ENCODE results near the gene AOPEP. TPM values are rescaled to one million over a fixed set of nuclear protein-coding genes. Genes with fewer than 3 reads are reported as not detected.

AOPEP gene
- total and polyA plus RNA-seq, 12 donors: 110 to 250 (median 161) TPM

DNA sequence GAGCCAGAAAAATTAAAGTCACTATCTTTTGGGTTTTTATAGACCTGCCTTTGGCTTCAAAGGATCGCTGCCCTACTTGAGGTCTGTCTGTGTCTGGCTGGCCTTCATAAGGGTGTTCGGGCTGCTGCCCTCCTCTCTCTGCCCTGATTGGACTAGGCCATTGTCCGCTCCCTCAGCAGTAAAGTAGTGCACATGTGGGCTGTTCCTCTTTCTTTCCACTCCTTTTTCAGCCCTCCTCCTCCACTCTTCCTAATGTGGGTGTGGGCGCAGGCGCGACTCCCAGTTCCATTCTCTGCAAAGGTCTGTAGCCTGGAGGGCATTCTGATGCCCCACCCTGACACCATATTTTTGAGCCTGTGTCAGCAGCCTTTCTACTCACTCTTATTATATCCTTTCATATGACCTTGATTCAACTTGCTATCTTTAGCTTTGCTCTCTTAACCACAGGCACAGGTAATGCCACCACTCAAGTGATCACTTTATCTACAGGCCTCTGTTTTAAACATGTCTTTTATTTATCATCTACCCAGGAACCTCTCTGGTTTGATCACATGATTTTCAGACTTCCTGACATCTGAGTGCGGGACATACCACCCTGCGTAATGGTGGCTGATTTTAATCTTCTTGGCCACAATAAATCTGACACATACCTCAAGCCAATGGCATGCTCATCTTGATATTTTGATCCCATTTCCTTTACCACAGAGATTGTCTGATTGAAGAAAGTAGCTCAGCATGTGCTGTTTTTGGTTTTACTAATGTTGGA lies 144.5 kb downstream of the AOPEP start:
- Histone ChIP-seq H3K36me3 (no peaks in the 10 kb centered on the region), H3K27ac (peak overlapping the region; percentile 53 to 97 (median 87)), H3K27me3 (no peaks in the 10 kb centered on the region), H3K9me3 (no peaks in the 10 kb centered on the region), H3K4me1 (peaks cover 7 to 89% (median 74%) of the 10 kb centered on the region in 9 donors), H3K4me3 (no peak overlapping the region)
- ATAC-seq (peak; percentile 44 to 88 (median 84)), DNase-seq (peak; percentile 49 to 76)
- TF ChIP-seq, protein P1, sequence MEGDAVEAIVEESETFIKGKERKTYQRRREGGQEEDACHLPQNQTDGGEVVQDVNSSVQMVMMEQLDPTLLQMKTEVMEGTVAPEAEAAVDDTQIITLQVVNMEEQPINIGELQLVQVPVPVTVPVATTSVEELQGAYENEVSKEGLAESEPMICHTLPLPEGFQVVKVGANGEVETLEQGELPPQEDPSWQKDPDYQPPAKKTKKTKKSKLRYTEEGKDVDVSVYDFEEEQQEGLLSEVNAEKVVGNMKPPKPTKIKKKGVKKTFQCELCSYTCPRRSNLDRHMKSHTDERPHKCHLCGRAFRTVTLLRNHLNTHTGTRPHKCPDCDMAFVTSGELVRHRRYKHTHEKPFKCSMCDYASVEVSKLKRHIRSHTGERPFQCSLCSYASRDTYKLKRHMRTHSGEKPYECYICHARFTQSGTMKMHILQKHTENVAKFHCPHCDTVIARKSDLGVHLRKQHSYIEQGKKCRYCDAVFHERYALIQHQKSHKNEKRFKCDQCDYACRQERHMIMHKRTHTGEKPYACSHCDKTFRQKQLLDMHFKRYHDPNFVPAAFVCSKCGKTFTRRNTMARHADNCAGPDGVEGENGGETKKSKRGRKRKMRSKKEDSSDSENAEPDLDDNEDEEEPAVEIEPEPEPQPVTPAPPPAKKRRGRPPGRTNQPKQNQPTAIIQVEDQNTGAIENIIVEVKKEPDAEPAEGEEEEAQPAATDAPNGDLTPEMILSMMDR (IDR thresholded peaks at IDR 0.05): no peak
- intact Hi-C loops (cut with DNase I): loop anchor here in 6 of 10 donors (1.0 to 10.0 kb wide), 8 partner anchors 64 to 135 kb away; no protein-coding TSS in a partner anchor
- WGBS, 2 donors: 49 to 68% methylated on average over 8 of the region's 8 CpGs

DNA sequence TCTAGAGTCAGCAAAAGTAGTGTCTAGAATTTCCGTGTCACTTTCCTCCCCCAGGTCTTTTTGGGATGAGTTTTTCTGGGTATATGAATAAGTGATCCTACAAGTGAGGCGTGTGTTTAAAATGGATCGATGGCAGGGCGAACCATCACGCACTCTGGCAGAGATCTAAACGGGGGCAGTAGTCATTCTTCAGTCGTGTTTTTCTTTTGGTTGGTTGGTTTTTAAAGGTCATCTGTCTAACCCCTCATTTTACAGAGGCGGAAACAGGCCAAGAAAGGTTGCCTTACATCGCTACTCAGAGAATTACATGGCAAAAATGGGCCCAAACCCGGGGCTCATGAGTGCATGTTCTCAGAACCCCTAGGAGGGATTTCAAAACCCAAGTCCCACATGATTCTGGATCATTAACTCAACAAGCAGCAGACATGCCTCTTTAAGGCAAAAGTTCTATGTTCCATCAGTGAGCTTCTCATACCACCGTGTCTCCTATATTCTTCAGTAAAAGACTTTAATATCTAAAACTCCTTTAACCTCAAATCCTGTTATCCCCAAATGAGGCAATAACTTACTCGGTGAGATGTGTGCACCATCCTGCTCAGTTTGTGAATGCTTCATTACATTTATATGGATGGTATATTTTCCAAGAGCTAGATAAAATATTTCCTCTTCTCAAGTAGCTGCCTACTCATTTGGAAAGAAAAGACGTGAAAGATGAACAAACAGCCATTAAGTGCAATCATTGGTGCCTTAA lies 145.8 kb downstream of the AOPEP start:
- WGBS, 2 donors: 91 to 92% methylated on average over 13 of the region's 13 CpGs
- H3K4me1 ChIP-seq: peaks cover 7 to 76% (median 61%) of the 10 kb centered on the region in 9 donors

DNA sequence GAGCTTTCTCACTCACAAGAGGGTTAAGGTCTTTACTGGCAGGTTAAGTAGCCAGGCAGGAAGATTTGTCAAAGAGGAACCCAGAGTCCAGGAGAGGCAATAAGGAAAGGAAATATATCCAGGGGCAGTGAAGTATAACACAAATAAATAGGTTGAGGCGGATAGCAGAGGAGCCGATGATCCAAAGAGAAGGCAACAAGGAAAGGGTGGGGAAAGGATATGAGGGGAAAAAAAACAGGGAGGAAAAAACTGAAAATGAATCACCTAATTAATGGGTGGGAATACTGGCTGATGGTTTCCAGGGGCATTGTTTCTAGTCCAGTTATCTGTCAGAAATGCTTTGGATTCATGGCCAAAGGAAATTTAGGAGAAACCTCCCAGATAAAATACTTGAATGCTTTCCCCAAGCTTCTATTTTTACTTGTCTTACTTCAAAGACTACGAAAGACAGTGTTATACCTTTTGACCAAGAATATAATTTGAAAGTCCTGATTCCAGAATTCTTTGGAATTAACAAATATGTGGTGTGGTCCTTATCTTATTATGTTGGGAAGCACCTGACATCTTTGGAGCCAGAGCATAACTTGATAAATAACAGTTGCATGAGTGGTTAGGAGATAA lies 146.5 kb downstream of the AOPEP start:
- Histone ChIP-seq H3K27me3 (no peaks in the 10 kb centered on the region), H3K4me3 (no peak overlapping the region), H3K4me1 (peaks cover 4 to 69% (median 58%) of the 10 kb centered on the region in 9 donors), H3K9me3 (no peaks in the 10 kb centered on the region), H3K36me3 (no peaks in the 10 kb centered on the region), H3K27ac (peak overlapping the region in 9 of 10 donors; percentile 16 to 97 (median 81))
- intact Hi-C loops (cut with DNase I): loop anchor here in 6 of 10 donors (5.0 to 10.0 kb wide), 6 partner anchors 66 to 132 kb away; no protein-coding TSS in a partner anchor
- WGBS, 2 donors: 32 to 35% methylated on average over 3 of the region's 3 CpGs
- TF ChIP-seq, protein P1 (IDR thresholded peaks at IDR 0.05): no peak
- no peak for DNase-seq
- peak in 3 of 8 donors; percentile 11 to 42 (median 18) for ATAC-seq

More for the DNA sequence above, 145.8 kb downstream of the AOPEP start:
- Histone ChIP-seq H3K9me3 (no peaks in the 10 kb centered on the region), H3K36me3 (no peaks in the 10 kb centered on the region), H3K27me3 (no peaks in the 10 kb centered on the region), H3K4me3 (no peak overlapping the region), H3K27ac (peak overlapping the region in 9 of 10 donors; percentile 16 to 97 (median 88))
- intact Hi-C loops (cut with DNase I): loop anchor here in 6 of 10 donors (5.0 to 10.0 kb wide), 6 partner anchors 65 to 133 kb away; no protein-coding TSS in a partner anchor
- TF ChIP-seq, protein P1 (IDR thresholded peaks at IDR 0.05): no peak
- DNase-seq: no peak
- ATAC-seq: no peak

DNA sequence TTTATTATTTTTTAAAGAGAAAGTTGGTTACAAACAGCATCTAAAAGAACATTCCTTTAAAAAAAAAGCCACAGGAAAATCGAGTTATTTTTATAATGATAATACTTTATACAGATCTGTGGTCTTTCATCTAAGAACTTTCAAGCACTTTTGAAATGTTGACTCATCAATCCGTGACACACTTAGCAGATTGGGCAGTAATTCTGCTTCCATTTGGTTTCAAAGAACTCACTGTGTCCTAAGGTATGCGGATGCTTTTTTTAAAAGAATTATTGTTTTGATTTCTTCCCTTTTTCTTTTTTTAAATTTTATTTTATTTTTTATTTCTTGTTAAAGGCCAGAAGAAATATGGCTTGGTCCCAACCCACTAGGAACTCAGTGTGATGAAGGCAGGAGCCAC lies 147.8 kb downstream of the AOPEP start:
- TF ChIP-seq, protein P1 (IDR thresholded peaks at IDR 0.05): no peak
- peaks cover 4 to 63% (median 49%) of the 10 kb centered on the region in 9 donors for H3K4me1 ChIP-seq
- ATAC-seq (no peak), DNase-seq (no peak)
- H3K27me3 ChIP-seq: no peaks in the 10 kb centered on the region
- no peaks in the 10 kb centered on the region for H3K36me3 ChIP-seq
- intact Hi-C loops (cut with DNase I): loop anchor here in 6 of 10 donors (5.0 to 10.0 kb wide), 6 partner anchors 67 to 130 kb away; no protein-coding TSS in a partner anchor
- peaks cover 0 to 4% (median 0%) of the 10 kb centered on the region in 11 donors for H3K9me3 ChIP-seq
- no peak overlapping the region for H3K4me3 ChIP-seq
- WGBS, 2 donors: 54 to 59% methylated on average over 3 of the region's 3 CpGs
- peak overlapping the region in 5 of 10 donors; percentile 81 to 97 (median 91) for H3K27ac ChIP-seq
